Left colon (tissue), 2 donors: ENCODE data around the gene HK2. TPM values are rescaled to one million over a fixed set of nuclear protein-coding genes. Genes with fewer than 3 reads are reported as not detected.
A peak's percentile ranks its signal among the peaks of the same experiment; 100 is the strongest.
"Not testable (repeated sequence)": the region's sequence is repeated elsewhere in the genome, so short reads cannot be mapped to it uniquely, and the experiment has no call there.

Experiments used
- ATAC-seq: fragments of 200-7000 bp; cut with Tn5 transposase; one replicate; pipeline ENCODE4 v1.9.1; 2020; ENCODE audit warnings: mild to moderate bottlenecking, moderate library complexity
- DNase-seq, 2 donors: peaks; one replicate each; pipeline ENCODE4 v3.0.0-alpha.2; 2020
- intact Hi-C, 2 donors: fragments of 100-400 bp; cut with DNase I in 1 of 2; cut with micrococcal nuclease in 1 of 2; formaldehyde crosslinking; loops; one replicate each; pipeline versions ENCODE4 v1.11.2 to v1.14.0; 2022; cut with DNase I, micrococcal nuclease
- total RNA-seq, 2 donors: library from RNA; stranded (reverse); fragmentation: NEBNext Ultra II Directional; extraction: Animal tissue kit (Norgen Biotek cat#: 25700); gene quantifications; one replicate each; pipeline ENCODE4 v1.2.1, GENCODE V29; 2021
- donor health status: DM: no; HTN: no; CAD: no.
- donor health status: DM: yes; HTN: yes; CAD: no.

The HK2 gene
- total RNA-seq, 2 donors from 2014 or later: 172 to 423 TPM

GRCh38 chr2:74831693-74832530, 2.0 kb upstream of the HK2 start:
- no peak for ATAC-seq
- no peak for DNase-seq
- intact Hi-C loops: no loop called here

DNA sequence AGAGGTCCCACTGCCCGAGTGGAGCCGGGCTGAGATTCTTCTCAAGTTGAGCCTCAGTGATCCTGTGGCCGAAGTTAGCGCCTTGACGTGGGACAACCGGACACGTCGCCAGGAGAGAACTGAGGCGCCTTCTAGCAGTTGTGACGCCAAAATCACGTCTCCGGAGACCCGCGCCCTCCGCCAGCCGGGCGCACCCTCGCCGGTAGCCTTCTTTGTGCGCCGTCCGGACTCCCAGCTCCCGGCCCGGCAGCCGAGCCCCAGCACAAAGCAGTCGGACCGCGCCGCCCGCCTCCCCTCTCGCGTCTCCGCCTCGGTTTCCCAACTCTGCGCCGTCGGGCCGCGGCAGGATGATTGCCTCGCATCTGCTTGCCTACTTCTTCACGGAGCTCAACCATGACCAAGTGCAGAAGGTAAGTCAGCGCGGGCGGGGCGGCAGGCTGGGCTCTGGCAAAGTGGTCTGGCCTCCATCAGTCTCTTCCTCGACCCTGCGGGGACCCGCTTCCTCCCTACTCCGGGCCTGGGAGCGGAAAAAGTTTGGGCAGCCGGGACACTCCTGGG, 386 bp downstream of the HK2 start:
- intact Hi-C loops: not testable (repeated sequence)
- DNase-seq: peak in 1 of 2 donors; percentile 67
- ATAC-seq: peak; percentile 12

DNA sequence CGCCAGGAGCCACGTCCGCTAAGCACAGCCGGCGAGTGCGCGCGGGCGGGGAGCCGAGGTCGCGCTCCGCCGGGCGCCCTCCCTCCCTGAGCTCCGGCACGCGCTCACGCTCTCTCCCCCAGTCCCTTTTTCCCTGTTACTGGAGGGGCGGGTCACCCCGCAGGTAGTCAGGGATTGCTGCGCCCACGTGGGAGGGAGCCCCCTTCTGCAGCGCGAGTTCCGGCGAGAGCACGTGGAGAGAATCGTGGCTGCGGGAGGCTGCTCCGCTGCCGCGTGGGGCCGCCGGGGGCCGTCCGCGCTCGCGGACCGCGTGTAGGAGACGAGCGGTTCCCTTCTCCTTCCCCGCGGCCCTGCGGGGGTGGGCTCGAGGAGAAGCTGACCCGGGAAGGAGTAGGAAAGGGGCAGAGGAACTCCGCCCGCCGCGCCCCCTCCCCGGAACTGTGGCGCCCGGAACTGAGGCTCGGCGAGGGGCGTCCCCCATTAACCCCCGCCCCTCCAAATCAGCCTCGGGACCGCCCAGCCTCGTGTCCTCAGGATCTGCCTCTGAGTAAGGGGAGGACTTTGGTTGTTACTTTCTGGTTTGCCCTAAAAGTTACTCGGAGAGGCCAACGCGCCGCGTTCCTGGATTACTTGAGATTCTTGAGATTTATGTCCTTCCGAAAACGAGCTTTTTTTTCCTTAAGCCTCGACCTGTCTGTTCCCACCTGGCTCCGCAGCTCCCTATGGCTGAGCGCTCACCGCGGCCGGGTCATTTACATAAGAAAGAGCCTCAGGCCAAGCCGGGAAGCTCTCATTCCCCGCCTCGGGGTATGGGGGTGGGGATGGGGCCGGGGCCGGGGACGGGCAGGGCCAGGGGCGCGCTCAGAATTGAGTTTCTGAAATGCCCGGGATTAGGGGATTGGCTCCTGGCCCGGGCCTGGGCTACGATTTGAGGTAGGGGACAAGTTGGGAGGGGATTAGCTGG, 1.1 kb downstream of the HK2 start:
- DNase-seq (peak; percentile 65 to 70), ATAC-seq (peak; percentile 42)
- intact Hi-C loops: no loop called here

DNA sequence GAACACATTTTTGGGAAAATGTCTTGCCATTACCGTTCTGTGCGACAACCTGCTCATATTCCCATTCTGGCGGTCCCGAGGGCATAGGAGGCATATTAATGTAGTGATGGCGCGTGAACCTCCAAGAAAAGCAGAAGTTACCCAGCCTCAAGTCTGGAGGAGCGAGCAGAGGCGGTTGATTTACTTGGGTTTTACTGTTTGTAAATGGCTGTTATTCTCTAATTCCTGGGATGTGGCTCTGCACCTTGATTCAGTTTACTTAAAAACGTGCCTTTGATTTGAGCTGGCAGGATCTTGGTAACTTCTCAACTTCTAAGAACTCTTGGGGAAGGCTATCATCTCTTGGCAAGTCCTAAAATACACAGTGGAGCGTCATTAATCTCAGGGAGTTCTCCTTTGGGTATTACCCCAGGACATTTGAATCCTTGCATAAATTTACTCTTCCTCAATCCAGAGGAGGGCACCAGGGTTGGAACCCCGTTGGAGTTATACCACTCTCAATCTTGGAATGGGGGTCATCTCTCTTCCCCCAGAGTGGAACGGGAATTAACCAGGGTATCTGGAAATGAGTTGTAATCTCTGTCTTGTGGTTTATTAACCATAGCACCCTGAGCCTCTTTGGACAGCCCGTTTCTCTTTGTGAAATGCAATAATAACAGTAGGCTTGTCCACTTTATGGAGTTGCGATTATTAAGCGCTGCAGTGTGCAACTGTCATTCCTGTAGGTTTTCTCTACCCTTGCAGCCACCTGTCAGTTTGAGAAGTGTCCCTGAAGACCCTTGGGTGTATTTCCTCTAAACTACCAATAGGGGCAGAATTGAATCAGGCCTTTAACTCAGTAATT, 2.1 kb downstream of the HK2 start:
- DNase-seq (no peak), ATAC-seq (peak; percentile 25)
- intact Hi-C loops: no loop called here

GRCh38 chr2:74836675-74837401, 2.9 kb downstream of the HK2 start:
- no peak for DNase-seq
- intact Hi-C loops: no loop called here
- ATAC-seq: no peak

DNA sequence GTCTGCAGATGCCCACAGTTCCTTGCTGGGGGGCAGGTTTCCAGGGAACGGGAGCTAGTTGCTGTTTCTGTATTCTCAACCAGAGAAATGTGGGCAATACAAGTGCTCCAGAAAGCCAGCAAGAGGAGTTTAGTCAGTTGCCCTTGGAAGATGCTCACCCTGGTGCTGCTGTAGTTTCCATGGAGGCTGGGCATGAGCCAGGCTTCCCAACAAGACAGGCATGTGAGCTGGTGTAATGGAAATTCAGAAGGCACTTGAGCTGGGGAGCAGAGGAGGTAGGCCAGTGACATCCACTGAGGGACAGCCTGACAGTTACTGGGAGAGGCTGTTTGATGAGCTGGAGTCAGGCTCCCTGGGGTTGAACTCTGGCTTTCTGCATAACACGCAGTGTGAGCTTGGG, 7.7 kb downstream of the HK2 start:
- DNase-seq (no peak), ATAC-seq (no peak)
- intact Hi-C loops: no loop called here

DNA sequence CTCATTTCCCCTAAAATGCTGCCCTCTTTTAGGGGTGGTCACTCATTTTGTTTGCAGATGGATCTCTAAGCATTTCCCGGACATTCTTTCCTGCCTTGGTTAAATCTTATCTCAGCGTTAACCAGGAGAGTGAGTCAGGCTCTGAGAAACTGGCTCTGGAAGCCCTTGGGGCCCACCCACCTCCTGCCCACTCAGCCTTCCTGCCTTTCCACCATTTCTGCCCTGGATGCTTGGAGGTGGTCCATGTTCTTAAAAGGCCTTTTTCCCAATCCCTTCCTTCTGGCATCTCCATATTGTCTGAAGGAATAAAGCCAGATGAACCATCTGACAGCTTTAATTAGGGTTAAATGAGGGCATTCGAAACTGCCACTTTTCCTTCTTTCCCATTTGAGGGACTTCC, 9.5 kb downstream of the HK2 start:
- DNase-seq (no peak), ATAC-seq (no peak)
- intact Hi-C loops: no loop called here

DNA sequence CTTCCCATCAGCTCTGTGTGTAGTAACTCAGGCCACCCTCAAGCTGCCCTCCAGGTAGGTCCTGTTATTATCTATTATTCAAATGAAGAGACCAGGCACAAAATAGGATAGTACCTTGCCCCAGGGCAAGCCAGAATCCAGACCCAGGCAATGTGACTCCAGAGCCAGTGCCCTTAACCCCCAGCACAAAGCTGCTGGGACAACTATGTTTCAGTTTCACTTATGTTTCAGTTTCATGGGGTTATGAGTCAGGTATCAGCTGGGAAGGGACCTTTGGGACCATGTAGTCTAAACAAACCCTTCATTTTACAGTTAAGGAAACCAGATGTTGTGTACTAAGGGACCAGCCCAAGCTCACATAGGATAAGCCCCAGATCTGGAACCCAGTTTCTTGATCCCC, 10.0 kb downstream of the HK2 start:
- ATAC-seq (peak; percentile 73), DNase-seq (peak in 1 of 2 donors; percentile 73)
- intact Hi-C loops: no loop called here

GRCh38 chr2:74844752-74845151, 10.8 kb downstream of the HK2 start:
- ATAC-seq (no peak), DNase-seq (no peak)
- intact Hi-C loops: no loop called here

DNA sequence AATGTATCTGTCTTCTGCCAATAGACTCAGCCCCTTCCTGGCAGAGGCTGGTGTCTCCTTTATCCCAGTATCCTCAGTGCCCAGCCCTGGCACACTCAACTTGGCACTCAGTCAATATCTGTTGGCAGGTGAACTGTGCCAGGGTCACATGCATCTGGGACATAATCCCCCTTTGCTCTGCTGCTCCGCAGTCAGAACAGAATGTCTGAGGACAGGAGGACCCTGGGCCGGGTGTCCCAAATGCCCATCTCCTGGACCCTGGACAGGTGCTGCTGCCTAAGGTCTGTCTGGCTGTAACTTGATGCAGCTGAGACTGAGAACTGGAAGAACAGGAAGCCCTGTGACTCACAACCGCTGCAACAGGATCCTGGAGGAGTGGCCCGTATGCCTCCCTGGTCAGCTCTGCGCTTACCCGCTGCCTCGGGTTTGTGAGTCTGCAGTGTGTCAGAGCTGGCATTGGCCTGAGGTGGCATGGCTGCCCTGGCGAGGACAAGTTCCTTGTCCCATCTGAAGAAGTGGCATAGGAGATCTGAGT, 11.4 kb downstream of the HK2 start:
- intact Hi-C loops: no loop called here
- peak; percentile 78 to 94 for DNase-seq
- peak; percentile 83 for ATAC-seq

- intact Hi-C loops: no loop called here
- ATAC-seq (no peak), DNase-seq (no peak)
These were observed 12.1 kb downstream of the HK2 start for GRCh38 chr2:74845991-74846390.

DNA sequence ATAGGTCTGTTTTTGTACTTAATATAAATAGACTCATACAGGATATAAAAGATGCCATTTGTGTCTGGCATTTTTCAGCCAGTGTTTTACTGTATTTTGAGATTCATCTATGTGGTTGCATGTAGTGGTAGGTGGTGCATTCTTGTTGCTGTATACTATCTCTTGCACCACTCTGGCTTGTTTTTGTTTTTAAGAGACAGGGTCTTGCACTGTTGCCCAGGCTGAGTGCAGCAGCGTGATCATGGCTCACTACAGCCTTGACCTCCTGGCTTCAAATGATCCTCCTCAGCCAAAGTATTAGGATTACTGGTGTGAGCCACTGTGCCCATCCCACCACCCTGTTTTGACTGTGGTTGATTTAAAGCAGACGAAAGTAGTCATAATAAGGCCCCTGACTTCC, 12.6 kb downstream of the HK2 start:
- intact Hi-C loops: no loop called here
- no peak for ATAC-seq
- no peak for DNase-seq

DNA sequence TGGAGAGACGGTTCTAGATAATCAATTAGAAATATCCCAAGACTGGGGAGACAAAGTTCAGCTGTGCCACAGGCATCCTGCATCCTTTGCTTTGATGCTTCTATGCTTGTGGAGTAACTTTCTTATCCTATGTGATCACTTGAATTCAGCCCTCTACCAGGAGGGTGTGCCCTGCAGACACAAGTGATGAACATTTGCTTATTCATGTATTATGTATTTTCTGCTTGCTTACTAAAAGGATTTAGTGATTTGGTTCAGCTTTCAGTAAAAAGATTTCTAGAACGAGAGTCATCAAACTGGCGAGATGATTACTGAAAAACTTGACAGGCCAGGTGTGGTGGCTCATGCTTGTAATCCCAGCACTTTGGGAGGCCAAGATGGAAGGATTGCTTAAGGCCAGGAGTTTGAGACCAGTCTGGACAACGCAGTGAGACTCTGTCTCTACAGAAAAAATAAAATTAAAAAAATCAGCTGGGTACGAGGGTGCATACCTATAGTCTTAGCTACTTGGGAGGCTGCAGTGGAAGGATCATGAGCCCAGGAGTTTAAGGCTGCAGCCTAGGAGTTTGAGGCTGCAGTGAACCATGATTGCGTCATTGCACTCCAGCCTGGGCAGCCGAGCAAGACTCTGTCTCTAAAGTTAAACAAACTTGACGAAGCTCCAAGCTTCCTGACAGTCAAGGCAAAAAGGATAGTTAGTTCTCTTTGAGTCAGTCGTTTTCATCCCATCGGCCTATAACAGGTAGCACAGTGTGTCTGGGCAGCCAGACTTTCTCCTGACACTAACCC, 13.3 kb downstream of the HK2 start:
- intact Hi-C loops: no loop called here
- no peak for ATAC-seq

GRCh38 chr2:74849228-74849892, 15.4 kb downstream of the HK2 start:
- ATAC-seq (peak; percentile 42), DNase-seq (peak; percentile 53 to 65)
- intact Hi-C loops: no loop called here

More for the DNA sequence above, 13.3 kb downstream of the HK2 start:
- DNase-seq: no peak

GRCh38 chr2:74850496-74851190, 16.7 kb downstream of the HK2 start:
- ATAC-seq: no peak
- no peak for DNase-seq
- intact Hi-C loops: no loop called here

DNA sequence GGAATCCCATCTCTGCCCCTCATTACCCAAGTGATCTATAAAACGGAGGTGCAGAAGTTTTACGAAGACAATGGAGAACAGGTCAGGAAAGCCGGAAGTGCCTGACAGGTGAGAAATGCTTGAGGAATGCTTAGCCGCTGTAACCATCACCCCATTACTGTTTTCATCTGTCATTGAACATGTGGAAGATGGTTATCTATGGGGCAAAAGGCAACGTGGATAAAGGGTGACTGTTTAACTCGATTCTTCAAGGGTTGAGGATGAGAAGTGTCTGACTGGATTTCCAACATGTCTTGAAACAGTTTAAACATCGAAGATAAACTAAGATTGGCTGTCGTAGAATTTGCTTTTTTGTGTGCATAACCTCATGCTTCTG, 17.3 kb downstream of the HK2 start:
- DNase-seq (no peak), ATAC-seq (no peak)
- intact Hi-C loops: no loop called here
